Measurements from ENCODE around the gene PPP6C.
A peak's percentile ranks its signal among the peaks of the same experiment; 100 is the strongest.
"Not testable (repeated sequence)": the region's sequence is repeated elsewhere in the genome, so short reads cannot be mapped to it uniquely, and the experiment has no call there.

PPP6C gene

DNA sequence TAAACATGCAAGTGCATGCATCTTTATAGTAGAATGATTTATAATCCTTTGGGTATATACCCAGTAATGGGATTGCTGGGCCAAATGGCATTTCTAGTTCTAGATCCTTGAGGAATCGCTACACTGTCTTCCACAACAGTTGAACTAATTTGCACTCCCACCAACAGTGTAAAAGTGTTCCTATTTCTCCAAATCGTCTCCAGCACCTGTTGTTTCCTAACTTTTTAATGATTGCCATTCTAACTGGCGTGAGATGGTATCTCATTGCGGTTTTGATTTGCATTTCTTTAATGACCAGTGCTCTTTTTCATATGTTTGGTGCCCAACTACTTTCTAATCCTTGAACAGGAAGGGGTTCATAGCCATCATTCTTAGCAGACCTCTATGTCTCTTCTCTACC is 7.8 kb downstream of the PPP6C start:
- not testable (repeated sequence) for DNase-seq

DNA sequence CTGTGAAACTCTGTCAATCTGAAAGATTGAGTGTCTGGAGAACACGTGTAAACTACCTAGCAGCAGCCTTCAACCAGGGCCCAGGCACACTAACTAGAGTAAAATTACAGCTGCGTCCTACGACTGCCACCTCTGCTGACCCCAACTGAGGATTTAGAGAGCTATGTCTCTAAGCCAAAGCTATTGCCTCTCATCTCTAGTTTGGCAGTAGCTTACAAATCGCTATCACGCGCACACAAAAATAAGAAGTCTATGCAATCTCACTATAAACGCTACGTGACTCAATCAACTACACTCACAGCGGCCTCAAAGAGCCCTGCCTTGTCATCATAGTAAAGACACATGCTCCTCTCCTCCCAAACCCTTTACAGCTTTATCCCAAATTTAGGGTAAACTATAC is 8.7 kb downstream of the PPP6C start:
- no peak for DNase-seq

DNA sequence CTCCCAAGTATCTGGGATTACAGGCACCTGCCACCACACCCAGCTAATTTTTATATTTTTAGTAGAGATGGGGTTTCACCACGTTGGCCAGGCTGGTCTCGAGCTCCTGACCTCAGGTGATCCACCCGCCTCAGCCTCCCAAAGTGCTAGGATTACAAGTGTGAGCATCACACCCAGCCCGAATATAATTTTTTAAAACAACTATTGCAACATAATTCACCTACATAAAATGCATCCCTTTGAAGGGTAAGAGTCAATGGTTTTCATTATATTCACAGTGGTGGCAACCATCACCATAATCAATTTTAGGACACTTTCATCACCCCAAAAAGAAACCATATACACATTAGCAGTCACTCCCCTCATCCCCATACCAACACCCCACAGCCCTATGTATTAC is 9.8 kb downstream of the PPP6C start:
- not testable (repeated sequence) for DNase-seq

DNA sequence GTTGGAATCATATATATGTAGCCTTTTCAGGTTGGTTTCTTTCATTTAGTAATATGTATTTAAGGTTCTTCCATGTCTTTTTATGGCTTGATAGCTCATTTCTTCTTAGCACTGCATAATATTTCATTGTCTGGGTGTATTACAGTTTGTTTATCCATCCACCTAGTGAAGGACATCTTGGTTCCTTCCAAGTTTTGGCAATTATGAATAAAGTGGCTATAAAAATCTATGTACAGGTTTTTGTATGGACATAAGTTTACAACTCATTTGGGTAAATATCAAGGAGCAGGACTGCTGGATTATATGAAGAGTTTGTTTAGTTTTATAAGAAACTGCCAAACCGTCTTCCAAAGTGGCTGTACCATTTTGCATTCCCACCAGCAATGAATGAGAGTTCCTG is 11.7 kb downstream of the PPP6C start:
- DNase-seq, result no peak

DNA sequence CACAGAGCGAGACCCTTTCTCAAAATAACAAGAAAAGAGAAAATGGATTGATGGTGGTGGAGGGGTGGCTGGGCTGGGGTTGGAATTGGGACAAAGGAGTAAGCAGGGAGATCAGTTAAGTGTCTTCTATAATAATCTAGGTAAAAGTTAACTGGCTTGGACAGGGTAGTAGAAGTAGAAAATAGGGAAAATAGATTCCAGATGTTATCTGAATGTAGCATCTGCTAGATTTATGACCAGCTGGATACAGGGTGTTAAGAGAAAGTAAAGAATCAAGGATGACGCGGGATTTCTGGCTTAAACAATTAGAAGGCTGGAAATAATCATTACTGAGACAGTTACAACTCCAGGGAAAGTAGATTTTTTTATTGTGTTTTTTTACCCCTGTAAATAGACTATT is 13.0 kb downstream of the PPP6C start:
- DNase-seq, result no peak

DNA sequence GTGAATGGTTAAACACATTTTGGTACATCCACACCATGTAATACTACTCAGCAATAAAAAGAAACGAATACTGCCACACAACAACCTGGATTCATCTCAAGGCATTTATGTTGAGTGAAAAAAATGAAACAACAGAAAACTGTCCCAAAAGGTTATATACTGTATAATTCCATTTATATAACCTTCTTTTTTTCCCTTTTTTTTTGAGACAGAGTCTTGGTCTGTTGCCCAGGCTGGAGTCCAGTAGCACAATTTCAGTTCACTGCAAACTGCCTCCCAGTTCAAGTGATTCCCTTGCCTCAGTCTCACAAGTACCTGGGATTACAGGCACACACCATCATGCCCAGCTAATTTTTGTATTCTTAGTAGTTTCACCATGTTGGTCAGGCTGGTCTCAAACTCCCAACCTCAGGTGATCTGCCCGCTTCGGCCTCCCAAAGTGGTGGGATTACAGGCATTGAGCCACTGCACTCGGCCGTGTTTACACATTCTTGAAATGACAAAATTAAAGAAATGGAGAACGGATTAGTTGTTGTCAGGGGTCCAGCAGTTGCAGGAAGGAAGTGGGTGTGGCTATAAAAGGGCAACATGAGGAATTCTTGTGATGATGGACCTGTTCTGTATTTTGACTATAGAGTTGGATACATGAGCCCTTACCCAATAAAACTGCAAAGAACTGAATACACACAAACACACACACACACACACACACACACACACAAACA is 17.4 kb downstream of the PPP6C start:
- DNase-seq, result no peak

DNA sequence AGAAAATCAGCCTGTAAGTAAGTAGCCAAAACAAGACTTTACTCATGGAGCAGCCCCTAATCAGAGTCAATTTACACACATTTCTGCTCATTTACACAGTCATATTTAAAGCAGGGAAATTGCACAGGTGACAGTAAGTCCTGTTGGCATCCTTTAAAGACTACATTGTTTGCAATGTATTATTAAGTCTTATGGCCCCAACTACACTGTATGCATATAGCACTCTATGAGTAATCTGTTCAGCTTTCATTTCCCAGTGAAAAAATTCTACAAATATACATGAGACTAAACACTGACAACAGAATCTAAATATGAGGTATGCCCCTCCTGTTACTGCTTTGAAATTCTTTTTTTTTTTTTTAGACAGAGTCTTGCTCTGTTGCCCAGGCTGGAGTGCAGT is 19.7 kb downstream of the PPP6C start:
- no peak for DNase-seq

DNA sequence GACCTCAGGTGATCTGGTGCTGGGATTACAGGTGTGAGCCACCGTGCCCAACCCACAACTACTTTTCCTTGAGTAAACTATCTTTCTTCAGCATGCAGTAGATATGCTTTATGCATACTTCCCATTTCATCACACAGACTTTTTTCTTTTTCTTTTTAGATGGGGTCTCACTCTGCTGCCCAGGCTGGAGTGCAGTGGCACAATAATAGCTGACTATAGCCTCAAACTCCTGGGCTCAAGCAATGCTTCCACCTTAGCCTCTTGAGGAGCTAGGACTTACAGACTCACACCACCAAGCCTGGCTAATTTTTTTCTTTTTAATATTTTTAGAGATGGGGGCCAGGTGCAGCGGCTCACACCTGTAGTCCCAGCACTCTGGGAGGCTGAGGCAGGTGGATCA is 22.8 kb downstream of the PPP6C start:
- no peak for DNase-seq

DNA sequence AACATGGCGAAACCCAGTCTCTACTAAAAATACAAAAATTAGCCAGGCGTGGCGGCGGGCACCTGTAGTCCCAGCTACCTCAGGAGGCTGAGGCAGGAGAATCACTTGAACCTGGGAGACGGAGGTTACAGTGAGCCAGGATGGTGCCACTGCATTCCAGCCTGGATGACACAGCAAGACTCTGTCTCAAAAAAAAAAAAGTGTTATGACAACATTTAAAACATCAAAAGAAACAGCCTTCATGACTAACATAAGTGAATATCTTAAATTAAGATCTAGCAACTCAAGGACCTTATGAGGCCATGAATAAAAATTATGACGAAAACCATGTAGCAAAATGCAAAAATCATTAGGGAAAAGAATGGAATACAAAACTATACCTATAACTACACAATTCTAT is 26.7 kb downstream of the PPP6C start:
- not testable (repeated sequence) for DNase-seq

DNA sequence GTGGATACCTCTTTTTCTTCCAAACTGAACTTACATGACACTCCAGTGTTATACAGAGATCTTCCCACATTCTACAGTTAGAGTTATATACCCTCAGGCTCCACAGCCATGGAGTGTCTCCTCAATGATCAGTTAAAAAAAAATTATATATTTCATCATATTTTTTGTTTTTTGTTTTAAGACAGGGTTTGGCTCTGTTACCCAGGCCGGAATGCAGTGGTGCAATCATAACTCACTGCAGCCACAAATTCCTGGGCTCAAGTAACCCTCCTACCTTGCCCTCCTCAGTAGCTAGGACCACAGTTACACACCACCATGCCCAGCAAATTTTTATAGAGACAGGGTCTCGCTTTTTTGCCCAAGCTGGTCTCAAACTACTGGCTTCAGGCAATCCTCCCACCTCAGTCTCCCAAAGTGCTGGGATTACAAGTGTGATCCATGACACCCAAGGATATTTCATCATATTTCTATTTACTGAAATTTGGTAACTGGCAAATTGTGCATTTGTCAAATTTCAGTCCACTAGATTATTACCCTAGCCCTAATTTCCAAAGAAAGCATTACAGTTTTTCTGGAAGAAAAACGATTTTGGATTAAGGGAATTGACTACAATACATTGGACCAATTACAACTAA is 28.2 kb downstream of the PPP6C start:
- no peak for DNase-seq

DNA sequence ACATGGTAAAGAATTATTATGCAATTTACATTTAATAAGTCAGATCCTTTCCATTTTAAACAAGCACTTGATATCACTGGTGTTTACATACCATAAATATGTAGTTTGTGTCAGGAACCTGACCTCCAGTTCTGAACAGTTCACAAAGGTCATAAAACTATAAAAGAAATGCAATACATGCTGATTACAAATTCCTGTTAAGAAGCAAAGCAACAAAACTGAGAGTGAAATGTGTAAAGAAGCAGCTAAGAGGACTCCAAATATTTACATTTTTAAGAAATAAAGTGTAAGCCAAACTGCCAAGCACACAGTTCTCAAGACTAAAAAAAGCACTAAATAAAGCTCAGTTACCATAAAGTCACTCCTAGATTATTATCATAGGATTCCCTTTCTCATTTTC is 28.9 kb downstream of the PPP6C start:
- no peak for DNase-seq

DNA sequence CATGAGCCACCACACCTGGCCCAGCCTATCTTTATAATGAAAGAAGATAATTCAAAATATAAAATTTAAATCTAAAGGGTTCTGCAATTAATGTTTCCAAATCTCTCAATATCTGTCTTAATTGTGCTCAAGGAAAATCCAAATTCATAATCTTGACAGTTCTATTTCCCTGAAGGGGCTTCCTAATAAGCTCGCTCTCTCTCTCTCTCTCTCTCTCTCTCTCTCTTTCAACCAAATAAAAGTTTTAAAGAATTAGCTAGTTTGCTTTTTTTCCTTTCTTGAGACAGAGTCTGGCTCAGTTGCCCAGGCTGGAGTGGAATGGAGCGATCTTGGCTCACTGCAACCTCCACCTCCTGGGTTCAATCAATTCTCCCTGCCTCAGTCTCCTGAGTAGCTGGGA is 33.1 kb downstream of the PPP6C start:
- DNase-seq, result no peak

DNA sequence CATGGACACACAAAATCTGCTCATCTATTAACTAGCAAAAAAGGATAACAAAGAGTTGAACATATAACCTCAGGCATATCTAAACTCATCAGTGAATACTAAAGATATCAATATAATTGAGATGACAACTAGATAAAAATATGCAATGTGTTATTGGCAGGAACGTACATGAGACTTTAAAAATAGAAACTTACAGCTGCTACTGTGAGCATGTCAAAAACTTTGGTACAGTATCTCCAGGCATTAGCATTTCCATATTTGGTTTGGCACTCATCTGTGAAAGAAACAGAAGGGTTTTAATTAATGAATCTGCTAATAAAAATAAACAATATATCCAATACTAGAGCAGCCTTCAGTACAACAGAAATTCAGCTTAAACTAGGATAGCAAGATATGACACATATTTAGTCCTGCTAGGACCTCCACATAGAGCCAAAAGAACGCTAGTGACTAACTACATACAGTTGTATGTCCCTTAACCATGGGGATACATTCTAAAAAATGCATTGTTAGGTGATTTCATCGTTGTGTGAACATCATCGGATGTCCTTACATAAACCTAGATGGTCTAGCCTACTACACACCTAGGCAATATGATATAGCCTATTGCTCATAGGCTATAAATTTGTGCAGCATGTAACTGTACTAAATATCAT is 35.8 kb downstream of the PPP6C start:
- no peak for DNase-seq

DNA sequence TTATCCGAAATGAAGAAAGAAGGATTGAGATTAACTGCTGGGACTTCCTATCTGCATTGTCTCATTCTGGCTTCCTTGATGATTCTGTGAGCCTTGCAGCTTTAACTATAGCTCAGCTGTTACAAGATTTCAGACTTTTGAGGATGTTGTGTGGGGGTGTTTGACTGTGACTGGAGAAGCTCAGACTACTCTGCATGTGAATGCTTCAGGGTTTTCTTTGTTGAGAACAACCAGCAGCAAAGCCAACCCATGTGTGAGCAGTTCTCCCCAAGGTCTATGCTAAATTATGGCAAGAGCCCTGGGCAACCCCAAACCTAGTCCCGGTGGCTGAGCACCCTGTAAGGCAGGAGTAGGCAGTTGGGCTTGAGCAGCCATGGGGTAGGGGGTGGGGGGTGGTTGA is 37.9 kb downstream of the PPP6C start:
- DNase-seq, result no peak

DNA sequence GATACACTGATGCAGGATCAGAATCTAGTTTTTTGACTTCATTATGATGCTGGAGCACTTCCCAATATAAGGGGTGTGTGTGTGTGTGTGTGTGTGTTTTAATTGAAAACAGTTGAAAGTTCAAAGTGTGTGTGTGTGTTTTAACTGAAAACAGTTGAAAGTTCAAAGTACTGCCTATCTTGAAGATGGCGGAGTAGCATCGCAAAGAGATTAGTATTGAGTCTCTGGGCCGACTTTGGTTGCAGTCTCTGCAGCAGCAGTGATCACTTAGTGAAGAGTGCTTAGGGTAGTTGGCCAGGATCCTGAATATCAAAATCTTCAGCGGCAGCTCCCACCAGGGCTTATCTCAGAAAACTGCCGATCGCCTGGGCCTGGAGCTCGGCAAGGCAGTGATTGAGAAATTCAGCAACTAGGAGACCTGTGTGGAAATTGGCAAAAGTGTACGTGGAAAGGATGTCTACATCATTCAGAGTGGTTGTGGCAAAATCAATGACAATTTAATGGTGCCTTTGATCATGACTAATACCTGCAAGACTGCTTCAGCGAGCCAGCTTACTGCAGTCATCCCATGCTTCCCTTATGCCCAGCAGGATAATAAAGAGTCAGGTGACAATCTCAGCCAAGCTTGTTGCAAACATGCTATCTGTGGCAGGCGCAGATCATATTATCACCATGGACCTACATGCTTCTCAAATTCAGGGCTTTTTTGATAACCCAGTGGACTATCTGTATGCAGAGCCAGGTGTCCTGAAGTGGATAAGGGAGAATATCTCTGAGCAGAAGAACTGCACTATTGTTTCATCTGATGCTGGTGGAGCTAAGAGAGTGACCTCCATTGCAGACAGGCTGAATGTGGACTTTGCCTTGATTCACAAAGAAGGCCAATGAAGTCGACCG is 39.0 kb downstream of the PPP6C start:
- no peak for DNase-seq

DNA sequence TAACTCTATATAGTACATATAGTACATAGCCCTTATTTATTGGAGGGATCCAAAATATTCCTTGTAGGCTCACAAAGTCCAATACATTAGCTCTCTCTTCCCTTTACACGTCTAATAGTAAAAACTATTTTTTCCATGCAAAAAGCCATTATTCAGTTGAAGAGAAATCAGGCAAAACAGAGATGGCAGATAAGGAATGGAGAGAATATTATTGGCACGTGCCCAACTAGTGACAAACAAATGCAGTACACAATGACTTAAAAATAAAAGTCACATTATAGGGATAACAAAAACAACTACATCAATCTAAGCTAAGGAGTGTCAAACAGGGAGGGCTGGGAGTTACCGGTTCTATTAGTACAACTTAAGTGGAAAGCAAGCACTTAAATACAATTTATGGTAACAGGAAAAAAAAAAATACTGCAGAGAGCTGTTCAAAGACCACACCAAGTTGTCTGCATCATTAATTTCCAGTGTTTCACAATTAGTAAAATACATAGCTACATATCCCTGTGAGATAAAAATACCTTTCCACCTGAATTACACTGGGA is 42.1 kb downstream of the PPP6C start:
- DNase-seq, result no peak

DNA sequence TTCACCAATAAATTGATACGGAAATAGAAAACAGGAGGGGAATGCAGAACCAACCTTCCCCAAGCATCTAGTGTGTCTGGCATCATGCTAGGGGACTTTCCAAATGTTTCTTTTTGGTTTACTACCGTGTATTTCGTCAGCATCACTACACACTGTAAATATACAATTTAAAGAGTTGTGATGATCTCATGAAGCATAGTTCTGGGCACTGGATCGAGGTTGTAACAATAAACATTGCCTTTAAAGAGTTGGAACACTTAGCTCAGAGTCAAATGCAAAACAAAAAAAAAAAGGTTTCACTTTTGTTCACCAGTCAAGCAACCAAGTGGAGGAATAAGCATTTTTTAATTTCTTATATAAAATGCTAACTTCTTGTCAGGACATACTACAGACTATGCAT is 43.4 kb downstream of the PPP6C start:
- DNase-seq, result no peak

DNA sequence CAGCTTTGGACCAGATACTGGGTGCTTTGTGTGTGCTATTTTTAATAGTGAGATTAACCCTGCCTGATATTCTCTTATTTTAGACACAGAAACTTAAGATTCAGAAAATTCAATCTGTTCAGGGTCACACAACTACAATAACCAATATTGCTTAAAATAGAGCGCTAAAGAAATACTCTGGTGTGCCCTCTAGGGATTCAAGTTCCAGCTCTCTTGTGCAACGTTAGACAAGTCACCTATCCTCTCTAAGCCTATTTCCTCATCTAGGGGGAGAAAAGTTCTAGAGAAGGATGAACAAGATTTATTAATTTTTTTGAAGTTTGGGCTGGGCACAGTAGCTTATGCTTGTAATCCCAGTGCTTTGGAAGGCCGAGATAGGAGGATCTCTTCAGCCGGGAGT is 44.2 kb downstream of the PPP6C start:
- DNase-seq, result no peak

DNA sequence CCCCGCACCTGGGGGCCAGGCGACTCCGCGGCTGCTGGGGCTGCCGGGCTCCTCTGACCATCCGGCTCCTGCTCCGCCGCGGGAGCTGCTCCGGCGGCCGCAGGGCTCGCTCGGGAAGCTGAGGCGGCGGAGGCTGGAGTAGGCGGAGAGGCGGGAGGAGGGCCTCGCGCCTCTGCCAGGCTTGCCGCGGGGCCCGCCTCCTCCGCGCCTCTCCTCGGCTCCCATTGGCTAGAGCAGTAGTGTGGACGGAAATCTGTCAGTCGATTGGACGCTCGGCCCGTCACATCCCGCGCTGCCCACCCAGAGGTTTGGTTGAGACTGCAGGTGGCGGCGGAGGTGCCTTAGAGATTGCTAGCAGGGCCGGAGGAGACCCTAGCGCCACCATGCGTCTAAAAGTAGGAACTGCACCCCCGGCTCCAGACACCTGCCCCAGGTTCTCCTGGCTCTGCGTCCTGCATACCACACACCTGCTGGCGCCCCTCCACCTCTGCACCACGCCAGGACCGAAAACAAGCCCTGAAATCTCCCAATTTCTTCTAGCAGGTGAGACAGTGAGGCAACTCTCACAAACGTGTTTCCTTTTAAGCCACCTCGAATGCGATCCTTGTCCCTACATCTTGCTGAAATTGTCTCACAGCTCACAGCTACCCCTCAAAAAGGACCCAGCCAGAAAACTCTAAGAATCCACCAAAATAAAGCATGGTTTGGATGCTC is 46.1 kb downstream of the PPP6C start, which contains the start of gene SCAI:
TSS of gene SCAI (minus strand) at position 152 of the 714 bp plus-strand sequence. CDS start at position 61, 91 bp downstream.
- DNase-seq, result peak; percentile 95 to 99

DNA sequence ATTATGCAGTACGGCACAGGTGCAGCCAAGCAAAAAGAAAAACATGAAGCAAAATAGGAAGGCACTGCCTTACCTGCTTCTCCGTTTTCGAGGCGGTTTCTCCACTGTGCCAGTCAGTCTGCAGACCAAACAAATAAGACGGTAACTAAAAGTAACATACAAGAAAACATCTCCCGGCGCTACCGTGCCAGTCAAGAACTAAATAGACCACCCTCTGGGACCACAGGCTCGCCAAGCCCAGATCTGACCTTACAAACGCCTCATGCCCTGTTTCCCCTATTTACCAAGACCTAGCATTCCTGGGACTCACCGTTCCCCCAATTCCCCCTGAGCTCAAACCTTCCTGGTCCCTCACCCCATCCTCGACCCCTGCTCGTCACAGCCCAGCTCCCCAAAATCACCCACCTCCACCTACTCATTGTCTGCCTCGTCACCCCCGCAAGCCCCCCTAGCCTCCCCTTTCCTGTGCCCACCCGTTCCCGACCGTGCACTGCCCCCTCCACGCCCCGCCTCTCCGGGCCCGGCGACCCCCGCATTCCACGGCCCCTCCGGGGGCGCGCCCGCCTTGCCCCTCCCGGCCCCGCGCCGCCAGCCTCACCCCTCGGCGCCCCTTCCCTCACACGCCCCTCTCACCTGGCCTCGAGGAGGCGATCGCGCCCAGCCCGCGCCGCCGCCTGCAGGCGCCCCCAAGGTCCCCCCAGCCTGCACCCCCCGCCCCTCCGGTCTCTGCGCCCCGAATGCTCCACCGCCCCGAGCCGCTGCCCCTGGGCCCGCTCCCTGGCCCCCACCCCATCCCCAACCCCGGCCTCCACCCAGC is 46.8 kb downstream of the PPP6C start:
- DNase-seq, result peak; percentile 2 to 4

DNA sequence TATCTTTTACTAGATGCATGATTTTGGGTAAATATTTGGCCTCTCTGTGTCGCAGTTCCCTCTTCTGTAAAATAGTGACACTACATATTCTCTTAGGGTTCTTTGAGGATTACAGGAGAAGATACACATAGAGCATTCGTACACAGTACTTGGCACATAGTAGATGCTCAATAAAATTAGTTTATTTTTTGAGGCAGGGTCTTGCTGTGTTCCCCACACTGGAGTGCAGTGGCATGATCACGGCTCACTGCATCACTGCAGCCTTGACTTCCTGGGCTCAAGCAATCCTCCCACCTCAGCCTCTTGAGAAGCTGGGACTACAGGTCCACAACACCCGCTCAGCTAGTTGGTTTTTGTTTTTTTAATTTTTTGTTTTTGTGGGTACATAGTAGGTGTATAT is 47.9 kb downstream of the PPP6C start:
- DNase-seq, result no peak

Data from stimulated activated CD4-positive, alpha-beta T cell treated with anti-CD3 and anti-CD28 coated beads, Interleukin-4, amount 100 ng/mL, for 4 hours (primary cell).